Activated CD4-positive, alpha-beta memory T cell treated with anti-CD3 and anti-CD28 coated beads, Interleukin-2, amount 10 ng/mL, durations not matched to agents 7 days and 5 days (primary cell): ENCODE data around the gene GSC2. TPM values are rescaled to one million over a fixed set of nuclear protein-coding genes. Genes with fewer than 3 reads are reported as not detected.
A peak's percentile ranks its signal among the peaks of the same experiment; 100 is the strongest.

Experiments used
- CTCF ChIA-PET: fragments of 350-600 bp; sonication (Branson Sonifier 250); formaldehyde crosslinking; loops from one replicate; lab custom pipeline; 2021; ENCODE audit warnings: antibody characterized with exemption, inconsistent platforms; lab: Charles Lee
- POLR2A ChIA-PET: fragments of 350-600 bp; sonication (Branson Sonifier 250); formaldehyde crosslinking; loops from one replicate; lab custom pipeline; 2021; ENCODE audit warnings: antibody characterized with exemption; lab: Charles Lee
- DNase-seq: peaks from one replicate; pipeline ENCODE4 v3.0.0-alpha.2; 2020
- H3K27ac Mint-ChIP-seq: one replicate; pipeline ENCODE4 v1.8.0; 2021; ENCODE audit warnings: mild to moderate bottlenecking, mixed read lengths
- H3K27me3 Mint-ChIP-seq: one replicate; pipeline ENCODE4 v1.8.0; 2021; ENCODE audit warnings: mixed read lengths
- H3K36me3 Mint-ChIP-seq: one replicate; pipeline ENCODE4 v1.8.0; 2021; ENCODE audit warnings: low read depth, mixed read lengths
- H3K4me1 Mint-ChIP-seq: one replicate; pipeline ENCODE4 v1.8.0; 2021; ENCODE audit warnings: mixed read lengths
- H3K4me3 Mint-ChIP-seq: one replicate; pipeline ENCODE4 v1.8.0; 2021; ENCODE audit warnings: mild to moderate bottlenecking, mixed read lengths
- H3K9me3 Mint-ChIP-seq: one replicate; pipeline ENCODE4 v1.8.0; 2021; ENCODE audit warnings: mixed read lengths
- total RNA-seq, 2 experiments: library from RNA; stranded (reverse); gene quantifications; one replicate each; pipeline ENCODE4 v1.2.3, GENCODE V29; 2021

Gene GSC2
- total RNA-seq, 2 experiments from 2014 or later: not detected

- POLR2A ChIA-PET: interaction anchor here (1.0 kb wide), 1 partner anchor 32 kb away, joined by 3 read pairs; no protein-coding TSS in a partner anchor
- H3K27ac Mint-ChIP-seq: no peak overlapping the region
Measured at GRCh38 chr22:19175602-19176174, 25.6 kb upstream of the GSC2 start.

GRCh38 chr22:19175026-19175601 is 25.0 kb upstream of the GSC2 start:
- ChIA-PET CTCF (no interaction called here), POLR2A (interaction anchor here (1.0 to 1.2 kb wide), 2 partner anchors 12 to 30 kb away, joined by 3 to 4 read pairs; partner anchors contain the start of gene ESS2)

More at GRCh38 chr22:19175602-19176174, 25.6 kb upstream of the GSC2 start:
- peak overlapping the region; percentile 33 for H3K4me3 Mint-ChIP-seq
- CTCF ChIA-PET: interaction anchor here (1.5 kb wide), 1 partner anchor 31 kb away, joined by 4 read pairs; the partner anchor contains the start of gene ESS2
- H3K27me3 Mint-ChIP-seq: no peaks in the 10 kb centered on the region
- H3K9me3 Mint-ChIP-seq: no peaks in the 10 kb centered on the region
- no peak for DNase-seq
- peaks cover 43% of the 10 kb centered on the region for H3K4me1 Mint-ChIP-seq
- peaks cover 5% of the 10 kb centered on the region for H3K36me3 Mint-ChIP-seq

GRCh38 chr22:19174106-19175025 is 24.3 kb upstream of the GSC2 start:
- no peak for DNase-seq
- POLR2A ChIA-PET: interaction anchor here (1.0 to 1.2 kb wide), 2 partner anchors 13 to 30 kb away, joined by 3 to 4 read pairs; partner anchors contain the start of gene ESS2
- CTCF ChIA-PET: no interaction called here
- H3K27ac Mint-ChIP-seq: no peak overlapping the region
- H3K9me3 Mint-ChIP-seq: no peaks in the 10 kb centered on the region
- H3K4me1 Mint-ChIP-seq: peaks cover 46% of the 10 kb centered on the region
- H3K27me3 Mint-ChIP-seq: peaks cover 10% of the 10 kb centered on the region
- peaks cover 5% of the 10 kb centered on the region for H3K36me3 Mint-ChIP-seq
- H3K4me3 Mint-ChIP-seq: no peak overlapping the region

More at GRCh38 chr22:19175026-19175601, 25.0 kb upstream of the GSC2 start:
- peaks cover 5% of the 10 kb centered on the region for H3K36me3 Mint-ChIP-seq
- H3K4me3 Mint-ChIP-seq: no peak overlapping the region
- no peak overlapping the region for H3K27ac Mint-ChIP-seq
- H3K4me1 Mint-ChIP-seq: peaks cover 49% of the 10 kb centered on the region
- H3K9me3 Mint-ChIP-seq: no peaks in the 10 kb centered on the region
- H3K27me3 Mint-ChIP-seq: peaks cover 5% of the 10 kb centered on the region
- no peak for DNase-seq

- CTCF ChIA-PET: no interaction called here
Measured at GRCh38 chr22:19173047-19174035, 23.2 kb upstream of the GSC2 start.

GRCh38 chr22:19172213-19173046 is 22.3 kb upstream of the GSC2 start:
- Mint-ChIP-seq H3K9me3 (no peaks in the 10 kb centered on the region), H3K4me3 (peak overlapping the region; percentile 87), H3K4me1 (peaks cover 45% of the 10 kb centered on the region), H3K27ac (peak overlapping the region; percentile 81), H3K36me3 (peaks cover 5% of the 10 kb centered on the region), H3K27me3 (peaks cover 25% of the 10 kb centered on the region)
- ChIA-PET POLR2A (no interaction called here), CTCF (no interaction called here)
- no peak for DNase-seq

More at GRCh38 chr22:19173047-19174035, 23.2 kb upstream of the GSC2 start:
- Mint-ChIP-seq H3K4me1 (peaks cover 46% of the 10 kb centered on the region), H3K4me3 (peak overlapping the region; percentile 87), H3K27me3 (peaks cover 18% of the 10 kb centered on the region), H3K27ac (peak overlapping the region; percentile 81), H3K9me3 (no peaks in the 10 kb centered on the region), H3K36me3 (peaks cover 5% of the 10 kb centered on the region)
- POLR2A ChIA-PET: no interaction called here
- no peak for DNase-seq

- Mint-ChIP-seq H3K4me1 (peaks cover 36% of the 10 kb centered on the region), H3K4me3 (peak overlapping the region; percentile 87), H3K9me3 (no peaks in the 10 kb centered on the region), H3K36me3 (peaks cover 5% of the 10 kb centered on the region), H3K27me3 (peaks cover 32% of the 10 kb centered on the region), H3K27ac (no peak overlapping the region)
- no peak for DNase-seq
- CTCF ChIA-PET: no interaction called here
- POLR2A ChIA-PET: no interaction called here
Measured at GRCh38 chr22:19169947-19170318, 19.8 kb upstream of the GSC2 start.

- Mint-ChIP-seq H3K27ac (no peak overlapping the region), H3K4me3 (peak overlapping the region; percentile 87), H3K27me3 (peaks cover 32% of the 10 kb centered on the region), H3K9me3 (no peaks in the 10 kb centered on the region), H3K36me3 (peaks cover 5% of the 10 kb centered on the region), H3K4me1 (peaks cover 36% of the 10 kb centered on the region)
- ChIA-PET POLR2A (interaction anchor here (0.6 to 2.5 kb wide), 2 partner anchors 21 to 24 kb away, joined by 3 to 10 read pairs; partner anchors contain the start of gene ESS2), CTCF (no interaction called here)
- no peak for DNase-seq
Measured at GRCh38 chr22:19169002-19169946, 19.2 kb upstream of the GSC2 start.

- CTCF ChIA-PET: no interaction called here
- H3K27ac Mint-ChIP-seq: no peak overlapping the region
Measured at GRCh38 chr22:19168088-19168890, 18.2 kb upstream of the GSC2 start.

GRCh38 chr22:19167106-19167869 is 17.2 kb upstream of the GSC2 start:
- H3K4me1 Mint-ChIP-seq: peaks cover 20% of the 10 kb centered on the region
- H3K36me3 Mint-ChIP-seq: peaks cover 5% of the 10 kb centered on the region
- ChIA-PET CTCF (interaction anchor here (0.8 kb wide), 1 partner anchor 12 kb away, joined by 3 read pairs; no protein-coding TSS in a partner anchor), POLR2A (interaction anchor here (2.5 kb wide), 1 partner anchor 22 kb away, joined by 10 read pairs; the partner anchor contains the start of gene ESS2)
- no peak overlapping the region for H3K27ac Mint-ChIP-seq
- no peak for DNase-seq
- no peak overlapping the region for H3K4me3 Mint-ChIP-seq
- H3K9me3 Mint-ChIP-seq: no peaks in the 10 kb centered on the region
- H3K27me3 Mint-ChIP-seq: peaks cover 34% of the 10 kb centered on the region

More at GRCh38 chr22:19168088-19168890, 18.2 kb upstream of the GSC2 start:
- H3K4me1 Mint-ChIP-seq: peaks cover 30% of the 10 kb centered on the region
- H3K9me3 Mint-ChIP-seq: no peaks in the 10 kb centered on the region
- H3K4me3 Mint-ChIP-seq: no peak overlapping the region
- peaks cover 5% of the 10 kb centered on the region for H3K36me3 Mint-ChIP-seq
- peaks cover 32% of the 10 kb centered on the region for H3K27me3 Mint-ChIP-seq
- DNase-seq: no peak
- POLR2A ChIA-PET: interaction anchor here (2.5 kb wide), 1 partner anchor 23 kb away, joined by 10 read pairs; the partner anchor contains the start of gene ESS2
